HG02870 (cell line): Measurements from ENCODE around the gene ALS2.

ENCODE experiments used
- ATAC-seq: cut with Tn5 transposase; IDR thresholded peaks from one replicate; pipeline ENCODE4 v1.9.1; 2021; ENCODE audit warnings: mild to moderate bottlenecking, moderate library complexity; ENCODE audit not compliant: unreplicated experiment

The ALS2 gene

DNA sequence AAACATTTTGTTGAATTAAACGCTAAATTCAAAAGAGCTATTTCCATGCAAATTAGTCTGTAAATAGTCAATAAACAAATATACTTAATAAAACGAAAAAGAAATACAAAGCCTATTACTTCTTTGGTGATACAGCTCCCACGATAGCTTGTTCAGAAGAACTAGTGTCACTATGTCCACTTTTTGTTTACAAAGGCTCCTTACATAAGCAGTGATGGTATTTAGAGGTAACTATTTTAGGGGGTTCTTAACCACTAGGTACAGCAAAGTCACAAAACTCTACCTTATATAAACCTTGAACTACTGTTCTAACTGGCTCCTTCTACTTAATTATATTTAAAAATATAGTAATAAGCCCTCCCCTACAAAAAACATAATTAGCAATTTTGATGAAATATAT is 21.9 kb downstream of the ALS2 start:
- no peak for ATAC-seq

DNA sequence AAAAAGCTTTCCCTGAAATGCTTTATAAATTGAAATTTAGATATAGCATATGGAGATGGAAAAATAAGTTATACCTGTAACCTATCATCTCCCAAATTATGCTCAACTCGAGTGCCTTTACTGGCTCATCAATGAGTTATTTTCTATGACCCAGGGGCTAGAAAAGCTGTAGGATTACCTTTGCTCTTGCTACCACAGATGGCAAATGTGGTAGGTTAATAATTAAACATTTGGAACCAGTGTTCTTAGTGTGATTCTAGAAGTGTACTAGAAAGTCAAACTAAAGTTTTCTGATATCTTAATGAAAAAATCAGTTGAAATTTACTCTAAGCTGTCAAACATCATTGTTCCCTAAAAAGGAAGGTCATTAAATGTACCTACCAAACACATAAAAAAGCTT is 22.5 kb downstream of the ALS2 start:
- ATAC-seq = no peak

DNA sequence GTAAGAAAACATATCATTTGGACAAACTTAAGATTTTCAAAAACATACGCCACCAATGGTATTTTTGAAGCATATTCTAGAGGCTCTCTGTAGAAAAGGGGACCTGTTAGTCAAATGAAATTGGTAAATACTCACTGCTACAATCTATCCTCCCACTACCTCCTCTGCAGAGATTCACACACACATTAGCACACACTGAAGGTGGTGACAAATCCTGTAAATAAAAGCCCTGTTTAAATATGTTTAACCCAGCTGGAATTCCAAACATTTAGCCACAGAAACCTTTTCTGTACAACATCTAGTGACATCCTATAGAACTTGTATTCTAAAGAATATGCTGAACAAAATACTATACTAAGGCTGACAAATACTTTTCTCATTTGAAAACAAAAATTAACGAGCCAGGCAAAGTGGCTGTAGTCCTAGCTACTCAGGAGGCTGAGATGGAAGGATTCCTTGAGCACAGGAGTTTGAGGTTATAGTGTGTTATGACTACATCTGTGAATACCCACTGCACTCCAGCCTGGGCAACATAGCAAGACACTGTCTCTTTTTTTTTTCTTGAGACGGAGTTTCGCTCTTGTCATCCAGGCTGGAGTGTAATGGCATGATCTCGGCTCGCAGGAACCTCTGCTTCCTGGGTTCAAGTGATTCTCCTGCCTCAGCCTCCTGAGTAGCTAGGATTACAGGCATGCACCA is 25.9 kb downstream of the ALS2 start:
- ATAC-seq = no peak

DNA sequence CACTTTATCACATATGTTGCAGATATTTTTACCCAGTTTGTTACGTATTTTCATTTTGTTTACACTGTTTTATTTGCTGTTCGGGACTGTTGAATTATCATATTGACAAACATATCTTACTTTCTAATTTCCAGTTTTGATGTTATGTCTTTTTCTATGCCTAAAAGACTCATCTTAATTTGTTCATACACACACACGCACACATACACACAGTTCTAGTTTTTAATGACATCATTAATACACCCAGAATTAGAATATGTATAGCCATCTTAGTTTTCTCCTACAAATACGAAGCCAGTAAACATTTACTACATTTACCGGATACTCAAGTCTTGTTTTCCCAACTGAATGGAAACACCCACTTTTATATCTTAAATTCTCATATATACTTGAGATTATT is 29.2 kb downstream of the ALS2 start:
- no peak for ATAC-seq

DNA sequence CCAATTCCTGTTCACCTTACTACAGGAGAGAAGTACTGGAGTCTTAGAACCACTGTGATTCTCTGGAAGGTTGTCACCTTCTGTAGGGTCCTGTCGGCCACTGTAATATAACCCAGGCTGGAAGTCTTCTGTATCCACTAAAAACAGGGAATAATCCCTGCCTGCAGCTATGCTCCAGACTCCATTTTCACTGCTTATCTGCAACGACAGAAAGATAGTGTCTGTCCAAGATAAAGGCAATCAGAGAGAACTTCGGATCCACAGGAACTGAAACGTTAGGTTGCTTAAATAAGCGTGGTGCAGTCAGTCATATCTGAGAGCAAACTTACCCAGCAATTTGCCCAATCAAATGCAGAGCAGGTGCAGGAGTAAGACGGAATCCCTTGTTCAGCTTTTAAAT is 34.2 kb downstream of the ALS2 start:
- no peak for ATAC-seq

DNA sequence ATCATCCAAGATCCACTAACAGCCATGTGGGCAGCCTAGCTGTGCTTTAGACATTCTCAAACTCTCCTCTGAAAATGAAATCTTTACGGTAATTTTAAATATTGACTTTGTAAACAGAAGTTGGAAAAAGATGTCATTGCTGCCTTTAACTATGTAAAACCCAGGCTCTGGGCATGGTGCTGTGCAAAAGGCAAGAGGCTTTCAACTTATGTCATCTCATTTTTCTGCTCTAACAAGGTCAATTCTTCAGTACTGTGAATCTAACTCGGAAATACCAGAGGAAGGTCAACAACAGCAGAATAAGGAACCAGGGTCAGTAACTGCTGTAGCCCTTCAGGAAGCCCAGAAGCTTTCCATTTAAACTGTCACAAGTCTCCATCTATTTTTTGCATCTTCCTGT is 45.2 kb downstream of the ALS2 start:
- ATAC-seq = no peak

DNA sequence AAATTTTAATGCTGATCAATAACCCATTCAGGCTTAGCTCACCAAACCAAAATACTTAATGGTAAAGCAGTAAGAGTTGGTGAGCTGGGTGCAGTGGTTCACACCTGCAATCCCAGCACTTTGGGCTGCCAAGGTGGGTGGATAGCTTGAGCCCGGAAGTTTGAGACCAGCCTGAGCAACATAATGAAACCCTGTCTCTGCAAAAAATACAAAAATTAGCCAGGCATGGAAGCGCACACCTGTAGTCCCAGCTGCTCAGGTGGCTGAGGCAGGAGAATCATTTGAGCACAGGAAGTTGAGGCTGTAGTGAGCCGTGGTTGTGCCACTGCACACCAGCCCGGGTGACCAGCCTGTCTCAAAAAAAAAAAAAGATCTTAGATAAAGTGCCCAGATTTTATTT is 46.6 kb downstream of the ALS2 start:
- ATAC-seq = no peak

DNA sequence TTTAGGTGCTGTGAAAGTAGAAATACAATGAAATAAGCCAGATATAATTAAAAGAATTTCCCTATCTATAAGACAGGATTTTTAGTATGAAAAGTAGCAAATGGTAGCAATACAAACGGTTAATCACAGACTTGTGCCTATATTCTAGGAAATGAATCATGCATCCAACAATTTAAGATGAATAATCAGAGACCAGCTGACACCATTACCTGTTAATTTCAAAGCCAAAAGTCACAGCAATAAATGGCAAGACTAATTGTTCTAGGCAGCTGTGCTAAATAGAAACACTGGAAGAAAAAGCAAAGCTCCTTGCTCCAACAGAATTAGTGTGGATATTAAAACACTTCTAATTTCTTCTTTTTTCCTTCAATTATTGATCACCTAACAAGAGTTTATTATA is 47.2 kb downstream of the ALS2 start:
- no peak for ATAC-seq

DNA sequence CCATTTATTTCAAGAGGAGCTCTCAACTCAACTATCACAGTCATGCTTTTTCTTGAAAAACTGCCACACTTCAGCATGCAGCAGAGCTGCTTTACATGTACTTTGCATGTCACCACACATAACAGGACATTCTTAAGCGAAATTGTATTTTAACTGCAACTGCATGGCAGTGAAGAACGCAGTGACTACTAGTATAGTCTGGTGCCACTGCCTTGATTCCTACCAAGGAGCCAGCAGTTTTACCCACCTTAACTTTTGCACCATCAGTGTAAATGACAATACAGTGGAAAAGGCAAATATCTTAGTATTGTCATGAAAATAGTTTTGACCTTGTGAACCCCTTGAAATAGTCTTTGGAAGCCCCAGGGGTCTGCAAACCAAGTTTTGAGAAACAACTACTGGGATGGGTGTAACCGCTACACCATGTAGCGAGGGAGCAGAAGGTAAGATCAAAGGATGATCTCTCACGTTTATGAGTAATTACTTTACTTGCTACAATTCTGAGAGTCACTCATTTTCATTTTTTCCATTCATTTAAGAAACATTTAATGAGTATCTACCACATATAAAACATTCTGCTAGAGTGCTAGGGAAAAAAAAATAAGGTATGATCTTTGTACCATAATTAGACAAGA is 50.0 kb downstream of the ALS2 start:
- no peak for ATAC-seq

DNA sequence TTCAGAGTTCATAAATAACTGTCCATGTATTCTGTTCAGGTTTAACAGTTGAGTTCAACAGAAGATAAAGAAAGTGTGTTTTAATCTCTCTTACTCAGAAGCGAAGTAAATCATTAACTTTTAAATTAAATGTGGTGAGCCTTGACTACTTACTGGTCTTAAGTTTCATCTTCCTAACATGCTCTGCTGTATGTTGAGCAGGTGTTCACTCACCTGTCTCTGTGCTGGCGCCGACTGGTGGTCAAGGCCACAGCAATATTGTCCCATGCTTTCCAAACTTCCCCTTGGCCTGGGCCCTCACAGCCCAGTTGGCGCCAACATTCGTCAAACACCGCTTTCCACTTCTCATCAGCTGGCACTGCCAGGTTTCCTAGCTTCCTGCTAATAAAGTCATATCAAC is 65.3 kb downstream of the ALS2 start:
- no peak for ATAC-seq

DNA sequence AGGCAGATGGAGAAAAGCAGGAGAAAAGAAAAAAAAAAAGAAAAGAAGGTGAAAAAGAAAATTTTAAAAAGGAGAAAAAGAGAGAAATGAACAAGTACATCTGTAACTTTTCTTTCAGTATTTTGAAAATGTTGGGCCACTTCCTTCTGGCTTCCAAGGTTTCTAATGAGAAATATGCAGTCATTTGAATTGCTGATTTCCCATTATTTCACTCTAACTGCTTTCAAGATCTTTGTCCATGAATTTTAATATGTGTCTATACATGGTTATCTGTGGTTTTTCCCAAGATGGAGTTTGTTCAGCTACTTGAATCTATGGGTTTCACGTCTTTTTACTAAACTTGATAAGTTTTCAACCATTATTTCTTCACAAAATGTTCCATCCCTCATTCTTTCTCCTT is 68.0 kb downstream of the ALS2 start:
- ATAC-seq = no peak

DNA sequence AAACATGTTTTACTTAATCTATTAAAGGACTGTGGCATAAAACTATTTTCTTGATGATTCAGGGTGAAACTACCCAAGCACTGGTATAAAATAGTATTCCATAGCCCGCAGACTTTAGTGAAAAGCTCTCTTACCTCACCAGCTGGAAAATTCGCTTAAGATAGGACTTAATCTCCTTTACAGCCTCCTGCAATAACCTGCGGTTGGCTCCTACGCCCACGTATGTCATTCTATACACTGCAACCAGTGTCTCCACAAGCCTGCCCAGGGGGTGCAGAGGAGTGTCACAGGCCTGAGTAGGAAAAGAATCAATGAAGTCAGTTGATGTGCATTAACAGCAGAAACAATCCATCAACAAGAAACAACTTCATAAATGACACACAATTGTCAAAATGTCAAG is 71.0 kb downstream of the ALS2 start:
- no peak for ATAC-seq

DNA sequence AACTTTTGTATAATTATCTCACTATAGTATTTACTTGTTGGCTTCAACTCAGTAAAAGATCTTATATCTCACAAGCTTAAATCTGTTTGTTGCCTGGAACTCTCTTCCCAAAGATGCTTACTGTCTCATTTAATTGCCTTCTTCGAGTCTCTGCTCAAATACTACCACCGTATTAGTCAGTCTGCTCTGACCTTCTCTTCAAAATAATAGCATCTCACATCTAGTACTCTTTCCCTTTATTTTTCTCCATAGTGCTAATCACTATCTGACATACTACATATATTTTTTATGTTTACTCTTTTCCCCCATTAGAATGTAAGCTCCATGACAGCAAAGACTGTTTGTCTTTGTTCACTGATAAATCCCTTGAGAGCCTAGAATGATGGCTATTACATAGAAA is 71.7 kb downstream of the ALS2 start:
- no peak for ATAC-seq

DNA sequence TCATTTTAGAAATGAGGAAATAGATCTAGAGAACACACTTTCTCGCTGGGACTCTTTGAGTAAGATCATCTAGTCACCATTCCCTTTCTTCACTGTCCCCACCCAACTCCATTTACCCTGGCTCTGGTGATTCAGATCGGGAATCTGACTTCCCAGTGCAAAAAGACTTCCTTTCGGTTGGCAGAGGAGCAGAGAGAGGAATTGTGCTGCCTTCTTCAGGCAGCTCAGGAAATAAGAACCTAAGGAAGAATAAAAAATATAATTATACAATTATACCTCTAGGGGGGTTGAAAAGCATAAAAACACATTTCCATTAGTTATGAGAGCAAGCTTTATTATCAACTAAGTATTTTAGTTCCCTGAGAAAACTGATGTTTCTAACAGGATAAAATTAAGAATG is 73.0 kb downstream of the ALS2 start:
- no peak for ATAC-seq

DNA sequence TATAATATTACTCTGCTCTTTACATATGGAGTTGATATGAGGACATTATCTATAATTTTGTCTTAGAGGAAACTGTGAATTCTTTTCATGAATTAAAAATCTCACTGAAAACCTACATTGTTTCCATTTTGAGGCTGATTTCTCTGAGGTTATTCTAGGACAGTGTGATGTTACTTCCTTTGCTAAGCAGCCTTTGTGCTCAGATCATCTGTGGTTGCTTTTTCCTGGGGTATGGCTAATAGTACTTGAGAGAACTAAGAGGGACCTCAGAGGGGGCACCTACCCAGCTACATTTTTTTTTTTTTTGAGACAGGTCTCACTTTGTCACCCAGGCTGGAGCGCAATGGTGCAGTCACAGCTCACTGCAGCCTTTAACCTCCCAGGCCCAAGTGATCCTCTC is 73.6 kb downstream of the ALS2 start:
- ATAC-seq = no peak

DNA sequence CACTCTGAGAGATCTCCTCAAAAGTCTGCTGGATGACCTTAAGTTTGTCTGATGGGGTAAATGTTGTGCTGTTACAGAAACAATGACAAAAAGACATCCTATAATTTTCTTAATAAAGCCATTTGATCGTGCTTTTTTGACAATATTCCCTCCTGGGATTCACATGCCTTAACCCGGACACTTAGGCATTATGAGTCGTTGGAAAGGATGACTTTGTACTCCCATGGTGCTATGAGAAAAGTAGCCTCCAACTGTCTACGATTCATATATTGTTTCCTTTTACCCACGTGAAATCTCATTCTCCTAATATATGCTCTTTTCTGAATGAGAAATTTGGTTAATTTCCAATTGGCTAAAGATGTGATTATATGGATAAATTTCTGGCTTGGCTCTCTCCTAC is 76.2 kb downstream of the ALS2 start:
- no peak for ATAC-seq

DNA sequence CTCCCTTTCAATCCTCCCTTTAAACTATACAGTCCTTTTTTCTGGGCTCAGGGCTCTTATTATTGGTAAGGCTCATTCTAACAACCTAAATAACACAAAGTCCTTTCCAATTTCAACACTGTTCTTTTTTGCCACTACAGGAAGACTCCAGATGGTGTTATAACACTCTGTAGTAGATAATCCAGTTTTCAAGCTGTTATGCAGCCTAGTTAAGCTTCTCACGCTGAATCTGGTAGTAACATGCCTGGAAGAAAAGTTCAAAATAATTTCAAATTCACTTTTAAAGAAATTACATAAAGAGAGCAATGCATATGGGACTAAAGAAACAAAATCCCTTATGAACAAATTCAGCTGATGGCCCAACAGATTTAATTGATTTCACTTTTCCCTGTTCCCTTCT is 79.1 kb downstream of the ALS2 start:
- ATAC-seq = no peak

DNA sequence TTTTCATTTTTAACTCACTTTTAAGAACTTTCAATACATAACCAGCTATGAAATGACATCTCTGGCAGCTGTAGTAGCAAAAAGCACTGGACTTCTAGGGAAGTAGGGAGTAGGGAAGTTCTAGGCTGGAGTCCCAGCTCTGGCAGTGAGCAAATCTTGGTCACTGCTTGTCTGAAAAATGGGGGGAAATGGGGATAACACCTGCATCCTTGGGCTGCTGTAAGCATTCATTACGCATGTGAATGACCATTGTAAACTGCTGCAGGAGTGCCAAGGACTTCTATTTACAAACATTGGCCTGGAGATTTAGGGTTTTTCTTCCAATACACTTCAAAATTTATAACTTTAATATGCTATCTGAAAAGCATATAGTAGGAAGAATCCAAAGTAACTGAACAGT is 81.3 kb downstream of the ALS2 start:
- no peak for ATAC-seq

DNA sequence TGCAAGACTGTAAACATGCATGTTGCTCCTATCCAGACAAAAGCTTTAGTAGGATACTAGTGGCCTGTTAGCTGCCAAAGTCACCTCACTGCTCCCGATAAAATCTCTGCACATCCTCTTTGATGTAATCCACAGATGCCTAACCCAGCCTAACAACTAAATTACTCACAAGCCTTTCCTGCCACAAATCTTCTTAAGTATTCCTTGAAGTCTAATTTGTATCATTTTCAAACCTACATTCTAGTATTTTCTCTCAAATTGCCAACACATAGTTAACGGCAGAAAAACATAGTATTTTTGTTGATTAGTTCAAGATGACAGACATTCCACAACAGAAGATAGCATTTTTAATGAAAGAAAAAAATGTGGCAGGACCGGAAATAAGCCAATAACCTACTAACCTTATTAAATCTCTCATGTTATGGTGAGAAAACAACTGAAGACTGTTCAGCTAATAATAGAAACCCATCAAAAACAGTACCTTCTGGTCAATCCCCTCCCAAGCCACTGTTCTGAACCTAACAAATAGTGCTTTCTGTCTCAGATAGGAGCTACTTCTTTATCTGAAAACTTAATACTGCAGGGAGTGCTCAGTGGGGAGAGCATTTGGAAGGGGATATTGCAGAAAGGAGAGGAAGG is 82.0 kb downstream of the ALS2 start, which contains the start of gene MPP4:
MPP4 (minus strand) TSS at position 57 of the 639 bp plus-strand sequence. CDS start 4,690 bp downstream, outside the sequence.
- no peak for ATAC-seq

DNA sequence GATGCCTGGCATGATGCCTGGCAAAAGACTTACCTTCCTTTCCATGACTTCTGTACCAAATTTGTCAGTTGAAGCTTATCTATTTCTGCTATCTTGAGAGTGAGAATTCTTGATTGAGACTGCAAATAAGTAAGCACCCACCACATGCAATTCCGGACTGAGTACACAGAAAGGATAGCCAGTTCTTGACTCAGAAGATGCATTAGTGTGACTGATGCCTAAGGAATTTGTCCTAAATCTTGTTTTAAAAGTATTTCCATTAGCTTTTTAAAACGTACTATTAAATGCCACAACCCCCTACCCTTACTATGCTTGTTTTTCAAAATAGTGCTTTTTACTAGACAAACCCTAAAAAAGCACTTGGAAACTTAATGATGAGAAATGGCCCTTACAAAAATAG is 82.8 kb downstream of the ALS2 start:
- ATAC-seq = no peak

DNA sequence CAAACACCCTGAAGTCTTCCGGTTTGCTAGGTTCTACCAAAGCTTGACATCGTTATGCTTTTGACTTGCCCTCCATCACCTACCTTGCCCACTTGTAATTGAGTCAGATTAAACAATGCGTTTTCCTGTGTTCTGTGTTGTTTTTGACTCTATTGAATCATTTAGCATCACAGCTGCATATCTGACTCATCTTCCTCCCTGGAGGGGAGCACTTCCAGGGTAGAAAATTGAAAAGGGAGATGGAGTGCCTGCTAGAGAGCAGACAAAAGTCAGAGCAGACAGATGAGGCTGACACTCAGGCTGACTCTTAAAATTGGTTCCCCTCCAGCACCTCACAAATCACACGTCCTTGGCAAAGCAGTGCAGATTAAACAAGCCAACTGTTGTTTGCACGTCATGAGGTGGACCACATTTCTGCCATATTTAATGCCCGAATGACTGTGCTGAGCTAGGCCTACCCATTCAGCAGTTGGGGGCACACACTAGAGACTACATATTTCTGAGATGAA is 84.5 kb downstream of the ALS2 start:
- no peak for ATAC-seq

DNA sequence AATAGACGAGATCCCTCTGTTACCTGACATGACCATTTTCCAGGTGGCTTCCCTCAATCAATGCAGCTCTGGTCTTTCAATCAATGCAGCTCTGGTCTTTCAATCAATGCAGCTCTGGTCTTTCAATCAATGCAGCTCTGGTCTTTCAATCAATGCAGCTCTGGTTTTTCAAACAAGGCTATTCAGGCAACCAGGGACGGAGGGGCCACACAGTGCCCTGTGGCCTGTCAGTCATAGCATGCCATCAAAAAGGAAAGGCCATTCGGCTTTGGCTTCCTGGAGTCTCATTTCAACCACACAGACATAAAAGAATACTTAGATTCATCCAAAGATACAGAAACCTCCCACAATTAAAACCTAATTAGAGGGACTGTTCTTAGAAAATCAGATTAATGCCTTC is 95.6 kb downstream of the ALS2 start:
- ATAC-seq = no peak
